ENCODE data around the gene INPP5D. TPM values are rescaled to one million over a fixed set of nuclear protein-coding genes. Genes with fewer than 3 reads are reported as not detected.

INPP5D gene
- total RNA-seq, 1 donor from 2014 or later, result 14.7 TPM

GRCh38 chr2:233055362-233055761 is 4.8 kb upstream of the INPP5D start:
- no peaks in the 10 kb centered on the region for H3K4me1 ChIP-seq (ENCODE audit: insufficient read depth, low read length)
- FAIRE-seq (no peak), DNase-seq (ENCODE audit: low read depth) (no peak)
- Mint-ChIP-seq H3K9me3 (ENCODE audit: unreplicated experiment) (no peaks in the 10 kb centered on the region), H3K36me3 (ENCODE audit: low read depth, unreplicated experiment) (peaks cover 1% of the 10 kb centered on the region), H3K4me1 (ENCODE audit: low read depth, unreplicated experiment) (no peaks in the 10 kb centered on the region), H3K27ac (ENCODE audit: unreplicated experiment) (no peak overlapping the region), H3K4me3 (ENCODE audit: unreplicated experiment) (no peak overlapping the region), H3K27me3 (ENCODE audit: low read depth, unreplicated experiment) (peaks cover 51% of the 10 kb centered on the region)
- no peaks in the 10 kb centered on the region for H3K9me3 ChIP-seq (ENCODE audit: insufficient read depth, low read depth, low read length)
- no peaks in the 10 kb centered on the region for H3K36me3 ChIP-seq (ENCODE audit: insufficient read depth, low read length)
- H3K79me2 ChIP-seq (ENCODE audit: insufficient read depth, low read length), result no peaks in the 10 kb centered on the region
- H3K4me3 ChIP-seq (ENCODE audit: insufficient read depth, low read depth, low read length), result no peak overlapping the region
- H4K20me1 ChIP-seq (ENCODE audit: insufficient read depth, low read length), result no peaks in the 10 kb centered on the region
- no peak overlapping the region for H3K27ac ChIP-seq (ENCODE audit: low read depth, low read length)
- TF ChIP-seq CTCF (IDR thresholded peaks at IDR 0.05; ENCODE audit: insufficient read depth, low read depth, low read length), result no peak
- TF ChIP-seq EZH2 (IDR thresholded peaks at IDR 0.05; ENCODE audit: insufficient read depth, low read length), result no peak
- H3K9ac ChIP-seq (ENCODE audit: low read length), result no peak overlapping the region
- no peak overlapping the region for H3K4me2 ChIP-seq (ENCODE audit: low read length)
- no peaks in the 10 kb centered on the region for H3K27me3 ChIP-seq (ENCODE audit: insufficient read depth, low read length)
- no peak overlapping the region for H2AFZ ChIP-seq (ENCODE audit: low read depth, low read length)

- Mint-ChIP-seq H3K4me1 (ENCODE audit: low read depth, unreplicated experiment) (peaks cover under 1% of the 10 kb centered on the region), H3K36me3 (ENCODE audit: low read depth, unreplicated experiment) (peaks cover 1% of the 10 kb centered on the region), H3K4me3 (ENCODE audit: unreplicated experiment) (no peak overlapping the region), H3K27ac (ENCODE audit: unreplicated experiment) (no peak overlapping the region), H3K27me3 (ENCODE audit: low read depth, unreplicated experiment) (peaks cover 38% of the 10 kb centered on the region), H3K9me3 (ENCODE audit: unreplicated experiment) (no peaks in the 10 kb centered on the region)
- H3K9me3 ChIP-seq (ENCODE audit: insufficient read depth, low read depth, low read length), result no peaks in the 10 kb centered on the region
- no peaks in the 10 kb centered on the region for H3K79me2 ChIP-seq (ENCODE audit: insufficient read depth, low read length)
- no peaks in the 10 kb centered on the region for H3K36me3 ChIP-seq (ENCODE audit: insufficient read depth, low read length)
- H4K20me1 ChIP-seq (ENCODE audit: insufficient read depth, low read length), result no peaks in the 10 kb centered on the region
- FAIRE-seq, result no peak
- H3K27me3 ChIP-seq (ENCODE audit: insufficient read depth, low read length), result no peaks in the 10 kb centered on the region
- TF ChIP-seq EZH2 (IDR thresholded peaks at IDR 0.05; ENCODE audit: insufficient read depth, low read length) (no peak), CTCF (IDR thresholded peaks at IDR 0.05; ENCODE audit: insufficient read depth, low read depth, low read length) (no peak)
- no peak for DNase-seq (ENCODE audit: low read depth)
- H3K4me3 ChIP-seq (ENCODE audit: insufficient read depth, low read depth, low read length), result no peak overlapping the region
- no peaks in the 10 kb centered on the region for H3K4me1 ChIP-seq (ENCODE audit: insufficient read depth, low read length)
- H3K27ac ChIP-seq (ENCODE audit: low read depth, low read length), result no peak overlapping the region
- no peak overlapping the region for H3K4me2 ChIP-seq (ENCODE audit: low read length)
- H2AFZ ChIP-seq (ENCODE audit: low read depth, low read length), result no peak overlapping the region
- H3K9ac ChIP-seq (ENCODE audit: low read length), result no peak overlapping the region
Observed at GRCh38 chr2:233056961-233057605, 3.1 kb upstream of the INPP5D start.
